Small intestine (tissue), 16 donors: ENCODE results near the gene ZNF302. TPM values are rescaled to one million over a fixed set of nuclear protein-coding genes. Genes with fewer than 3 reads are reported as not detected.

ENCODE experiments used
- DNase-seq, 2 donors: peaks; one replicate each; pipeline versions ENCODE4 v3.0.0 to v3.0.0-alpha.2; 2013
- FAIRE-seq: peaks from 2 replicates; lab custom pipeline; 2012; peaks lifted over from hg19 to GRCh38; lab: Jason Lieb, UNC
- H3K27ac ChIP-seq, 3 donors: one replicate each; pipeline ENCODE4 v1.5.1; 2013; ENCODE audit warnings: low read length in 2 of 3, mild to moderate bottlenecking in 2 of 3, control low read depth in 1 of 3, inconsistent platforms in 1 of 3, low read depth in 1 of 3, moderate library complexity in 1 of 3
- H3K27me3 ChIP-seq, 3 donors: one replicate each; pipeline ENCODE4 v1.6.1; 2013; ENCODE audit warnings: low read length in 3 of 3, inconsistent platforms in 1 of 3; ENCODE audit not compliant: control insufficient read depth in 3 of 3, insufficient read depth in 3 of 3
- H3K36me3 ChIP-seq, 3 donors: one replicate each; pipeline ENCODE4 v1.6.1; 2013; ENCODE audit warnings: low read length in 3 of 3, inconsistent platforms in 1 of 3, low read depth in 1 of 3, mild to moderate bottlenecking in 1 of 3, moderate library complexity in 1 of 3; ENCODE audit not compliant: control insufficient read depth in 3 of 3, insufficient read depth in 2 of 3
- H3K4me1 ChIP-seq, 3 donors: one replicate each; pipeline ENCODE4 v1.6.1; 2013; ENCODE audit warnings: low read length in 2 of 3, inconsistent platforms in 1 of 3, low read depth in 1 of 3, mild to moderate bottlenecking in 1 of 3, moderate library complexity in 1 of 3; ENCODE audit not compliant: control insufficient read depth in 3 of 3, insufficient read depth in 2 of 3
- H3K4me3 ChIP-seq, 3 donors: one replicate each; pipeline ENCODE4 v1.5.1; 2013; ENCODE audit warnings: low read length in 3 of 3, control low read depth in 1 of 3, inconsistent platforms in 1 of 3, low read depth in 1 of 3, mild to moderate bottlenecking in 1 of 3, moderate library complexity in 1 of 3
- H3K9me3 ChIP-seq, 2 donors: one replicate each; pipeline ENCODE4 v1.6.1; 2013; ENCODE audit warnings: low read depth in 1 of 2, low read length in 1 of 2; ENCODE audit not compliant: control insufficient read depth in 2 of 2, insufficient read depth in 1 of 2
- WGBS, 3 donors: extraction: QIAGEN DNeasy Blood & Tissue Kit; methylation state at CpG; one replicate each; pipeline ENCODE4 v1.1.7; 2013; 5-methylcytosine and 5-hydroxymethylcytosine counted together
- long read RNA-seq, 10 donors: transcript quantifications; one replicate each; lab custom pipeline, GENCODE V29; 2026
- polyA plus RNA-seq, 4 donors: library from polyadenylated mRNA; stranded (reverse) in 3 of 4; unstranded in 1 of 4; fragments of 200-250 nt in 3 of 4; fragments of 120-200 nt in 1 of 4; gene quantifications; one replicate each; pipeline versions ENCODE4 v1.2.1 to v1.2.3, GENCODE V29; 2013
- donor health status: healthy with polysubstance abuse.
- donor health status: control.
- donor health status: control.
- donor health status: Bipolar disorder and iron deficiency.
- donor health status: healthy.

ZNF302 gene
- 10 to 100 TPM; 10.5 to 54.7 (median 15.3) TPM for polyA plus RNA-seq
- long read RNA-seq, donor 1, transcript ZNF302-201 (5 exons, 2,590 nt), result minor isoform, 7 of 25 reads
- long read RNA-seq, donor 1, transcript ZNF302-203 (5 exons, 2,600 nt), result major isoform, 11 of 25 reads
- long read RNA-seq, donor 1, partial matches to known transcripts, result 0 of 25 reads
- long read RNA-seq, donor 1, other reads (novel, unspliced or antisense), result 0 of 25 reads
- long read RNA-seq, donor 2, result 0 reads
- long read RNA-seq, donor 3, transcript ZNF302-201 (5 exons, 2,590 nt), result major isoform, 6 of 10 reads
- long read RNA-seq, donor 3, partial matches to known transcripts, result 0 of 10 reads
- long read RNA-seq, donor 3, other reads (novel, unspliced or antisense), result 0 of 10 reads
- long read RNA-seq, donor 4, partial matches to known transcripts, result 0 of 1 reads
- long read RNA-seq, donor 4, other reads (novel, unspliced or antisense), result 0 of 1 reads
- long read RNA-seq, donor 5, partial matches to known transcripts, result 0 of 3 reads
- long read RNA-seq, donor 5, other reads (novel, unspliced or antisense), result 0 of 3 reads
- long read RNA-seq, donor 6, partial matches to known transcripts, result 0 of 8 reads
- long read RNA-seq, donor 6, other reads (novel, unspliced or antisense), result 0 of 8 reads
- long read RNA-seq, donor 7, partial matches to known transcripts, result 0 of 12 reads
- long read RNA-seq, donor 7, other reads (novel, unspliced or antisense), result 0 of 12 reads
- long read RNA-seq, donor 8, partial matches to known transcripts, result 0 of 1 reads
- long read RNA-seq, donor 8, other reads (novel, unspliced or antisense), result 0 of 1 reads
- long read RNA-seq, donor 9, partial matches to known transcripts, result 0 of 3 reads
- long read RNA-seq, donor 9, other reads (novel, unspliced or antisense), result 0 of 3 reads
- long read RNA-seq, donor 10, transcript ZNF302-201 (5 exons, 2,590 nt), result major isoform, 8 of 13 reads
- long read RNA-seq, donor 10, partial matches to known transcripts, result 0 of 13 reads
- long read RNA-seq, donor 10, other reads (novel, unspliced or antisense), result 0 of 13 reads

DNA sequence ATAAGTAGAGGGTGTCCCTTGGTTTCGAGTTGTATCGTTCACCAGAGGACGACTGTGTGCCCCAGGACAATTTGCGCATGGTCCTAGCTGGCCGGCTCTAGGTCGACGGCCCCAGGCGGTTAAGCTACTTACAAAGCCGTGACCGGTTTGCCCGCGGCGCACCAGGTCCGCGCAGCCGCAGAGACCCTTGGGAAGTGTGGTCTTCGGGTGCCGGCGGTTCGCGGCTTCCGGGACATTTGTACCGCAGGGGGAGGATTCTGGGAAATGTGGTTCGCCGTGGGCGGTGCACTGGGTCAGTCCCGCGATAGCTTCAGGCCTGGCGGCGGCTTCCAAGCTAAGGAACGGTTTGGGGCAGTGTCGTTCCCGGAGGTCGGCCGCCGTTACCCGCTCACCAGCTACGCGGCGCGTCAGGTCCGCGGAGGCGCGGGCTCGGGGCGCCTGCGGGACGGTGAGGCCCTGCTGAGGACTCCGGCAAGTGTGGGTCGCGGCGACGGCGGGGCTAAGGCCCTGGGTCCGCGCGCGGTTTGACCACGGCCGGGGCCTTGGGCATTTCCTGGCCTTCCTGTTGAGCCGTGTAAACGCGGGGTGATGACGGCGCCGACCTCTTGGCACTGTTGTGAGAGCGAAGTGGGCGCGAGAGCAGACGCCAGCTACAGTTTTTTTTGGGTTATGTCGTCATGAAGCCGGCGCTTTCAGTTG lies at the start of gene ZNF302:
Gene ZNF302, plus strand, starts transcription at position 293 of the 699 bp plus-strand sequence. CDS start 1,127 bp downstream, outside the sequence.
- Histone ChIP-seq H3K9me3 (peaks cover 0 to 40% of the 10 kb centered on the region in 2 donors), H3K27ac (peak within 1 kb of the TSS; percentile 95 to 100 (median 98)), H3K4me1 (peaks cover 4 to 24% (median 7%) of the 10 kb centered on the region in 3 donors), H3K36me3 (peaks cover 8 to 17% (median 9%) of the 10 kb centered on the region in 3 donors), H3K4me3 (peak within 1 kb of the TSS; percentile 85 to 97 (median 90)), H3K27me3 (no peaks in the 10 kb centered on the region)
- WGBS, 3 donors, result 0 to 1% (median 1%) methylated on average over 69 to 74 of the region's 74 CpGs
- no peak for FAIRE-seq
- peak; percentile 98 to 99 for DNase-seq

DNA sequence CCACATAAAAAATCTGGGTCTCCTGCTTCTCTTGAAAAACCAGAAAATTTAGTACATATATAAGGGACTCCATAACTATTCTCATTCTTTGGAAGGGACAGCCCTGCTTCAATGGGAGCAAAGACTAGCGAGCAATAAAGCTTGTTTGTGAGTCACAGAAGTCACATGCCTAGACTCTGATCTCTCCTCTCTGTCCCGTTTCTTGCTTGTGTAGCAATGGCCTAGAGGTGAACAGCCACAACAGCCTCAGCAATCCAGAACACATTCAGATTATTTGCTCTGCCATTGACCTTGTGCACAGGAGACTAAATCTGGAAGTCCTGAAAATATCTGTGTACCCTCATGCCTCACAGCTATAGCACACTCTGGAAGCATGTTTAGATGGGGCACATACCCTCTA lies 43.7 kb upstream of the ZNF302 start:
- no peak overlapping the region for H3K4me3 ChIP-seq
- H3K4me1 ChIP-seq, result peaks cover 0 to 3% (median 0%) of the 10 kb centered on the region in 3 donors
- peak overlapping the region in 1 of 3 donors; percentile 42 for H3K27ac ChIP-seq
- peaks cover 4 to 13% of the 10 kb centered on the region in 2 donors for H3K9me3 ChIP-seq
- WGBS, 3 donors, result 73 to 86% (median 84%) methylated on average over 2 of the region's 2 CpGs
- peaks cover 0 to 4% (median 0%) of the 10 kb centered on the region in 3 donors for H3K36me3 ChIP-seq
- peak in 1 of 2 donors; percentile 62 for DNase-seq
- no peak for FAIRE-seq
- H3K27me3 ChIP-seq, result no peaks in the 10 kb centered on the region

DNA sequence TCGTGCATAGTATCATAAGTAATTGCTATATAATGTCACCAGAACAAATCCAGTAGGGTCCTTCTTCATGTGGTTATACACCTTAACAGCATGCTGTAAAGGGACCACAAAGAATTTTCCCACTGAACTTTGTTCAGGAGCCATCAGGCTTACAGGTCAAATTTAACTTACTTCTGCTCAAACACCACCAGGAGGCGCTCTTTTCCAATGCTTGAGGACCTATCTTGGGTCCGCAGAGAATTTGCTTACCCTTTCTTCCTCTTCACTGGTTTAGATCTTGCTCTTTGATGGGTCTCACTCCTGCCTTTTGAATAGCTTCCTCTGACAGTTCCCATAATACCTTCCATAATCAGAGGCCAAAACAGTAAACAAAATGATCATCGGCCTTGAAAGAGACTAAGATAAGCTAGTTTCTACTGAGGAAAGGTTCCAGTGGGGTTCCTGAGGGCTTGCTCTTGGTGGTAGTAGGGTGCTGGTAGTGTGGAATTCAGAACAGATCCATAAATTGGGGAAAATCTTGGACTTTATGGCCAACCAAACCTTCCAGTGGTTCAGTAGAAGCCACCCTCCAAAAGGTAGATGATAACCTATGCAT lies 37.9 kb upstream of the ZNF302 start:
- 14 to 24% (median 15%) methylated on average over 4 of the region's 4 CpGs for WGBS, 3 donors
- peaks cover 0 to 4% (median 0%) of the 10 kb centered on the region in 3 donors for H3K36me3 ChIP-seq

DNA sequence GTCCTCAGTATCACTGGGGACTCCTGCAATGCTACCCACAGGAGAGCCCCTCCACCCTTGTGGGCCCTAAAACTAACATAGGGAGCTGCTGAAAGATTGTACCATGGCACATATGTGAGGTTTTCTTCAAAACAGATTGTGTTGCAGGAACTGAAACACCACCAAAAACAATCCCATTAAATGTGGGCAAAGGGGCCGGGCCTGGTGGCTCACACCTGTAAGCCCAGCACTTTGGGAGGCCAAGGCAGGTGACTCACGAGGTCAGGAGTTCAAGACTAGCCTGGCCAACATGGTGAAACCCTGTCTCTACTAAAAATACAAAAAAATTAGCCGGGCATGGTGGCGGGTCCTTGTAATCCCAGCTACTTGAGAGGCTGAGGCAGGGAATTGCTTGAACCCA lies 35.2 kb upstream of the ZNF302 start:
- Histone ChIP-seq H3K27me3 (no peaks in the 10 kb centered on the region), H3K4me3 (no peak overlapping the region), H3K27ac (no peak overlapping the region), H3K36me3 (no peaks in the 10 kb centered on the region), H3K4me1 (no peaks in the 10 kb centered on the region), H3K9me3 (no peaks in the 10 kb centered on the region)
- WGBS, 3 donors, result 81 to 87% (median 85%) methylated on average over 4 of the region's 4 CpGs
- FAIRE-seq (no peak), DNase-seq (no peak)

More for the DNA sequence above, 37.9 kb upstream of the ZNF302 start:
- H3K4me1 ChIP-seq, result no peaks in the 10 kb centered on the region
- FAIRE-seq, result no peak
- H3K9me3 ChIP-seq, result peaks cover 3 to 13% of the 10 kb centered on the region in 2 donors
- H3K27me3 ChIP-seq, result no peaks in the 10 kb centered on the region
- H3K4me3 ChIP-seq, result no peak overlapping the region
- DNase-seq, result peak; percentile 84 to 86
- no peak overlapping the region for H3K27ac ChIP-seq

DNA sequence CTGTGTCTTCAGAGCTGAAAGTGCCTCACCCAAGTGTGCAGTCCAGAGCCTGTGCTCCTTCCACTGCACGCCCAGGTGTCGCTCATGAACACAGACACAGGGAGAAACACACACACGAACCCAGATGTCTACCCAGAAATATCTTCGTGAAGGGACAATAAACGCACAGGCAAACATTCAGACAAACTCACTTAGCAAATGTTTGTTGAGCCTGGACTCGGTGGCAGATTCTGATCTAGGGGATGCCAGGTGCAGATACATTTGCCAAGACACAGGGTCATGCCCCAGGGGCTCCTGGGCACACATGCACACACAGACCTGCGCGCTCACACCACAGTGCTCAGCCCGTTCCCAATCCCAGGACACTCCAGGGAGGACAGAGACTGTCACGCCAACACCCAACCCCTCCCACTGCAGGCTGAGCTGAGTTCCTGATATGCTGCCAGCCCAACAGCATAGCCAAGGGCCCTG lies 32.5 kb upstream of the ZNF302 start:
- DNase-seq (no peak), FAIRE-seq (no peak)
- WGBS, 3 donors, result 70 to 79% (median 77%) methylated on average over 10 of the region's 10 CpGs
- Histone ChIP-seq H3K4me3 (no peak overlapping the region), H3K9me3 (no peaks in the 10 kb centered on the region), H3K27ac (no peak overlapping the region), H3K4me1 (no peaks in the 10 kb centered on the region), H3K27me3 (no peaks in the 10 kb centered on the region), H3K36me3 (no peaks in the 10 kb centered on the region)

DNA sequence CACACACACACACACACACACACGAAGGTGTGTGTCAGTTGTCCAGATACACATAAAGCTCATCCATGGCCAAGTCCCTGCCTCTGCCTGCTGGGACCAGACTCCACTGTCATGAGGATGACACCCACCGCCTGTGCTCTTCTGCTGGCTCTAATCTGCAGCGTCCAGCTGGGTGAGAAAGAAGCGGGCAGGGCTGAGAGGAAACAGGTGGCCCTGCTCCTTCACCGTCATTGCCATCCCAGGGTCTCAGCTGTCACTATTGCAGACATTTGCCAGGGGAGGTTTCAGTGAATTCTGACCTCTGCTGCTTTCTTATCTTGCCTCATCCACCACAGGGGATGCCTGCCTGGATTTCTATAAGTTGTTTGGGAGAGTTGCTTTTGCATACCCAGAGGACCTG lies 31.9 kb upstream of the ZNF302 start:
- no peaks in the 10 kb centered on the region for H3K27me3 ChIP-seq
- FAIRE-seq (no peak), DNase-seq (no peak)
- H3K4me1 ChIP-seq, result no peaks in the 10 kb centered on the region
- H3K36me3 ChIP-seq, result no peaks in the 10 kb centered on the region
- no peak overlapping the region for H3K4me3 ChIP-seq
- H3K9me3 ChIP-seq, result no peaks in the 10 kb centered on the region
- no peak overlapping the region for H3K27ac ChIP-seq
- 51 to 74% (median 72%) methylated on average over 5 of the region's 5 CpGs for WGBS, 3 donors

DNA sequence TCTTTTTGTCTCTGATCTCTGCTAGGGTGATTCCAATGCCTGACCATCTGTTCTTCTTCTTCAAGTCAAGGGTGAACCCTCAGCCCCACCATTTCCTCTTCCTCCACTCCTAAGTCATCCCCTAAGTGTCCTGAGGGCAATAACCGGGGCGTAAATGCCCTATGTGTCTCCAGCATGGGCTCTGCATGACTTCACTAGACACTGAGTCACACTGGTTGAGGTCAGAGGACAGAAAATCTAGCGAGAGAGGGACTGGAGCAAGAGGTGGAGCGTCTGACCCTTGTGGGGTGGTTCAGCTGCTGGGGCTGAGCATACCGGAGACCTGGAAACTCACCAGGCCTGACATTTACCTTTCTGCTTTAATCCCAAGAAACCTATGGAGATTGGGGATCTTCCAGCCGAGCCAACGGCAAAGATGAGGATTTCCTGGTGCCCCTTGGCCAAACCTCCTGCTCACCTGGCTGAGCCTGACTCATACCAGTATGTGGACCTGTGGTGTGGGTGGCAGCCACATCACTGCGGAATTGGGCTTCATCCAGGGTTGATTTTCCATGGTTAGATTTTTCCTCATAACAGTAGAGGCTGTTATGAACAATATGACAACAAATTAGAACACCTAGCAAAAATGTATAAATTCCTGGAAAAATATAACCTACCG lies 27.5 kb upstream of the ZNF302 start:
- Histone ChIP-seq H3K27me3 (no peaks in the 10 kb centered on the region), H3K4me1 (no peaks in the 10 kb centered on the region), H3K36me3 (no peaks in the 10 kb centered on the region), H3K27ac (no peak overlapping the region), H3K4me3 (no peak overlapping the region), H3K9me3 (no peaks in the 10 kb centered on the region)
- FAIRE-seq, result no peak
- no peak for DNase-seq
- 89 to 91% (median 90%) methylated on average over 9 of the region's 9 CpGs for WGBS, 3 donors
